GM12878 (cell line): ENCODE results near the gene FAM83D. TPM values are rescaled to one million over a fixed set of nuclear protein-coding genes. Genes with fewer than 3 reads are reported as not detected.

Source experiments
- ATAC-seq: fragments of 200-7000 bp; cut with Tn5 transposase; 3 replicates; pipeline ENCODE4 v1.9.1; 2020; ENCODE audit warnings: mild to moderate bottlenecking, moderate library complexity
- BruUV-seq: library from RNA; stranded (reverse); fragments of 400-500 nt; replicated peaks from 2 replicates; lab custom pipeline; 2021; lab: Mats Ljungman, UMichigan
- CTCF ChIA-PET: fragments of 300-600 bp; sonication (Branson Sonifier 250); formaldehyde crosslinking; extraction: SDS; loops from one replicate; lab custom pipeline; 2021; ENCODE audit warnings: inconsistent platforms; lab: Yijun Ruan, JAX
- POLR2A ChIA-PET: fragments of 350-600 bp; formaldehyde crosslinking; extraction: SDS; loops from one replicate; lab custom pipeline; 2021; ENCODE audit warnings: inconsistent platforms; lab: Charles Lee
- RAD21 ChIA-PET: fragments of 300-600 bp; sonication (Branson Sonifier 250); formaldehyde crosslinking; loops from one replicate; lab custom pipeline; 2023; ENCODE audit warnings: antibody characterized with exemption; ENCODE audit not compliant: unreplicated experiment; lab: Charles Lee
- SMC1A ChIA-PET: fragments of 300-600 bp; sonication (Branson Sonifier 250); formaldehyde crosslinking; loops from one replicate; lab custom pipeline; 2023; ENCODE audit not compliant: unreplicated experiment, uncharacterized antibody; lab: Charles Lee
- DNase-seq: peaks from one replicate; pipeline ENCODE4 v3.0.0-alpha.2; 2011; ENCODE audit warnings: low read depth, low spot score
- FAIRE-seq: peaks from 3 replicates; lab custom pipeline; 2011; peaks lifted over from hg19 to GRCh38; lab: Jason Lieb, UNC
- H2AFZ ChIP-seq: 2 replicates; pipeline ENCODE4 v1.6.0; 2011; ENCODE audit warnings: low read depth, low read length, control low read depth; ENCODE audit not compliant: control insufficient read depth
- H3K27ac ChIP-seq: 2 replicates; pipeline ENCODE4 v1.5.1; 2011; ENCODE audit warnings: control low read depth; ENCODE audit not compliant: control insufficient read depth, insufficient read depth
- H3K27me3 ChIP-seq, 2 experiments: replicated peaks in 1 of 2; 2 replicates each; pipeline versions ENCODE4 v1.6.0 to v1.6.1; 2011; ENCODE audit warnings: low read length in 1 of 2; ENCODE audit not compliant: control insufficient read depth in 2 of 2, insufficient read depth in 2 of 2
- H3K36me3 ChIP-seq, 2 experiments: 2 replicates each; pipeline ENCODE4 v1.5.1; 2011; ENCODE audit warnings: low read length in 1 of 2; ENCODE audit not compliant: control insufficient read depth in 2 of 2, insufficient read depth in 2 of 2
- H3K4me1 ChIP-seq: 2 replicates; pipeline ENCODE4 v1.6.1; 2011; ENCODE audit warnings: mild to moderate bottlenecking, low read length, moderate library complexity, mixed read lengths; ENCODE audit not compliant: control insufficient read depth, insufficient read depth
- H3K4me2 ChIP-seq: 2 replicates; pipeline ENCODE4 v1.6.0; 2011; ENCODE audit warnings: control low read depth; ENCODE audit not compliant: control insufficient read depth, insufficient read depth
- H3K4me3 ChIP-seq: fragments of 200-600 bp; sonication (generic); 2 replicates; pipeline ENCODE4 v1.5.1; 2016
- H3K79me2 ChIP-seq: 2 replicates; pipeline ENCODE4 v1.6.0; 2011; ENCODE audit warnings: low read length; ENCODE audit not compliant: control insufficient read depth, insufficient read depth
- H3K9ac ChIP-seq: 2 replicates; pipeline ENCODE4 v1.8.0; 2011; ENCODE audit warnings: low read length, control low read depth, mixed read lengths; ENCODE audit not compliant: control insufficient read depth, insufficient read depth
- H3K9me3 ChIP-seq: replicated peaks from 3 replicates; pipeline ENCODE4 v1.5.1; 2011; ENCODE audit warnings: mild to moderate bottlenecking, low read length; ENCODE audit not compliant: control insufficient read depth, insufficient read depth
- H4K20me1 ChIP-seq: 2 replicates; pipeline ENCODE4 v1.6.0; 2011; ENCODE audit not compliant: control insufficient read depth, insufficient read depth
- CBX3 ChIP-seq: fragments of 200-600 bp; sonication (generic); IDR thresholded peaks from 2 replicates; pipeline ENCODE4 v1.6.1; 2016; ENCODE audit warnings: low read depth, borderline replicate concordance
- CREB1 ChIP-seq: IDR thresholded peaks from 2 replicates; pipeline ENCODE4 v1.6.1; 2012; ENCODE audit warnings: low read depth, mild to moderate bottlenecking, inconsistent platforms
- ESRRA ChIP-seq: IDR thresholded peaks from 2 replicates; pipeline ENCODE4 v1.6.1; 2012; ENCODE audit warnings: mild to moderate bottlenecking, low read length, improper control_type of control experiment
- MEF2B ChIP-seq: fragments of 450-650 bp; IDR thresholded peaks from 2 replicates; pipeline ENCODE4 v1.6.1; 2018; ENCODE audit warnings: mild to moderate bottlenecking, moderate library complexity; ENCODE audit not compliant: partially characterized antibody, poor library complexity, severe bottlenecking
- MXI1 ChIP-seq: fragments of 150-350 bp; IDR thresholded peaks from 2 replicates; pipeline ENCODE4 v1.6.1; 2011; ENCODE audit warnings: low read depth, mild to moderate bottlenecking, inconsistent platforms, low read length, improper control_type of control experiment
- POLR2A ChIP-seq: IDR thresholded peaks from 2 replicates; pipeline ENCODE4 v1.6.1; 2011; ENCODE audit warnings: low read depth, mild to moderate bottlenecking, low read length
- RAD51 ChIP-seq: fragments of 450-650 bp; IDR thresholded peaks from 2 replicates; pipeline ENCODE4 v1.6.1; 2016; ENCODE audit warnings: moderate library complexity, mild to moderate bottlenecking, inconsistent platforms
- RELA ChIP-seq: fragments of 450-650 bp; IDR thresholded peaks from 2 replicates; pipeline ENCODE4 v1.8.0; 2014; ENCODE audit warnings: borderline replicate concordance; ENCODE audit not compliant: partially characterized antibody
- SUZ12 ChIP-seq: fragments of 200-600 bp; sonication (generic); IDR thresholded peaks from one replicate; pipeline ENCODE4 v1.6.1; 2018; ENCODE audit warnings: antibody characterized with exemption, mild to moderate bottlenecking; ENCODE audit not compliant: unreplicated experiment
- TBL1XR1 ChIP-seq: IDR thresholded peaks from 2 replicates; pipeline ENCODE4 v1.6.1; 2012; ENCODE audit warnings: low read depth, low read length, improper control_type of control experiment
- TCF7 ChIP-seq: IDR thresholded peaks from 2 replicates; pipeline ENCODE4 v1.6.1; 2014; ENCODE audit warnings: antibody characterized with exemption, borderline replicate concordance
- YBX1 ChIP-seq: fragments of 450-650 bp; IDR thresholded peaks from 2 replicates; pipeline ENCODE4 v1.6.1; 2016; ENCODE audit warnings: antibody characterized with exemption
- WGBS: methylation state at CpG from one replicate; pipeline ENCODE4 v1.1.6; 2016; ENCODE audit warnings: low lambda C conversion rate; ENCODE audit not compliant: insufficient replicate concordance, insufficient coverage; ENCODE audit errors: missing lambda C conversion rate; 5-methylcytosine and 5-hydroxymethylcytosine counted together
- in situ Hi-C: fragments of 300-500 bp; cut with MboI; formaldehyde crosslinking; loops from 9 replicates; pipeline ENCODE4 v1.14.3; 2018; ENCODE audit warnings: mixed read lengths
- intact Hi-C: fragments of 100-400 bp; cut with micrococcal nuclease; formaldehyde crosslinking; loops from one replicate; pipeline ENCODE4 v1.14.2; 2022; ENCODE audit not compliant: unreplicated experiment
- polyA plus RNA-seq, 11 experiments: library from polyadenylated mRNA; depleted of rRNA in 4 of 11; unstranded in 6 of 11; stranded (reverse) in 5 of 11; fragments of >200 nt; fragmentation: Nextera tagmentation in 4 of 11; fragmentation: Illumina TruSeq in 1 of 11; extraction: Ambion mirVana in 4 of 11; extraction: Trizol in 1 of 11; gene quantifications; 1 replicate in 1 of 11; 2 replicates in 10 of 11; pipeline versions ENCODE4 v1.2.1 to v1.2.3, GENCODE V29; 2011 to 2016; ENCODE audit warnings: inconsistent platforms in 2 of 11, missing spikeins in 2 of 11, low read depth in 1 of 11
- total RNA-seq, 4 experiments: library from RNA; depleted of rRNA in 3 of 4; stranded (reverse); fragments of >200 nt in 3 of 4; fragmentation: Illumina TruSeq in 1 of 4; extraction: Trizol in 1 of 4; gene quantifications; 2 replicates each; pipeline versions ENCODE4 v1.2.1 to v1.2.3, GENCODE V29; 2013 to 2021
- TF ChIP-seq, protein P1 (sequence below): fragments of 450-650 bp; conservative IDR thresholded peaks from 2 replicates; pipeline ENCODE4 v1.6.1; 2017; ENCODE audit warnings: mild to moderate bottlenecking, moderate library complexity
- TF ChIP-seq, protein P2 (sequence below): IDR thresholded peaks from 2 replicates; pipeline ENCODE4 v1.6.1; 2011; ENCODE audit warnings: low read depth, mild to moderate bottlenecking, low read length, moderate library complexity, borderline replicate concordance; ENCODE audit errors: extremely low read depth
- TF ChIP-seq, protein P3 (sequence below): IDR thresholded peaks from 2 replicates; pipeline ENCODE4 v1.6.1; 2012; ENCODE audit warnings: low read depth, low read length, improper control_type of control experiment
- TF ChIP-seq, protein P4 (sequence below): fragments of 450-650 bp; IDR thresholded peaks from 2 replicates; pipeline ENCODE4 v1.6.1; 2018; ENCODE audit warnings: borderline replicate concordance, mild to moderate bottlenecking; ENCODE audit not compliant: partially characterized antibody

FAM83D gene
- total and polyA plus RNA-seq, 10 of the 15 experiments (the other 5 are each of a cell fraction or from before 2014, with no cell fraction given), result 4.5 to 34.8 (median 19.2) TPM

DNA sequence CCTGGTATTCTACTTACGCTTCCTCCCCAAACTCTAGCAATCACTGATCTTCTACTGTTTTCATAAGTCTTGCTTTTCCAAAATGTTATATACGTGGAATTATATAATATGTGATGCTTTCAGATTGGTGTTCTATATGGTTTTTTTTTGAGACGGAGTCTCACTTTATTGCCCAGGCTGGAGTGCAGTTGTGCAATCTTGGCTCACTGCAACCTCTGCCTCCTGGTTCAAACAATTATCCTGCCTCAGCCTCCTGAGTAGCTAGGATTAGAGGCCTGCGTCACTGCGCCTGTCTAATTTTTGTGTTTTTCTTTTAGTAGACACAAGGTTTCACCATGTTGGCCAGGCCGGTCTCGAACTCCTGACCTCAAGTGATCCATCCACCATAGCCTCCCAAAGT lies 10.9 kb upstream of the FAM83D start (continued):
- TF ChIP-seq, protein P1, sequence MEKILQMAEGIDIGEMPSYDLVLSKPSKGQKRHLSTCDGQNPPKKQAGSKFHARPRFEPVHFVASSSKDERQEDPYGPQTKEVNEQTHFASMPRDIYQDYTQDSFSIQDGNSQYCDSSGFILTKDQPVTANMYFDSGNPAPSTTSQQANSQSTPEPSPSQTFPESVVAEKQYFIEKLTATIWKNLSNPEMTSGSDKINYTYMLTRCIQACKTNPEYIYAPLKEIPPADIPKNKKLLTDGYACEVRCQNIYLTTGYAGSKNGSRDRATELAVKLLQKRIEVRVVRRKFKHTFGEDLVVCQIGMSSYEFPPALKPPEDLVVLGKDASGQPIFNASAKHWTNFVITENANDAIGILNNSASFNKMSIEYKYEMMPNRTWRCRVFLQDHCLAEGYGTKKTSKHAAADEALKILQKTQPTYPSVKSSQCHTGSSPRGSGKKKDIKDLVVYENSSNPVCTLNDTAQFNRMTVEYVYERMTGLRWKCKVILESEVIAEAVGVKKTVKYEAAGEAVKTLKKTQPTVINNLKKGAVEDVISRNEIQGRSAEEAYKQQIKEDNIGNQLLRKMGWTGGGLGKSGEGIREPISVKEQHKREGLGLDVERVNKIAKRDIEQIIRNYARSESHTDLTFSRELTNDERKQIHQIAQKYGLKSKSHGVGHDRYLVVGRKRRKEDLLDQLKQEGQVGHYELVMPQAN, result no peak
- TF ChIP-seq POLR2A, result no peak
- TF ChIP-seq, all 136 proteins: peak for 0

DNA sequence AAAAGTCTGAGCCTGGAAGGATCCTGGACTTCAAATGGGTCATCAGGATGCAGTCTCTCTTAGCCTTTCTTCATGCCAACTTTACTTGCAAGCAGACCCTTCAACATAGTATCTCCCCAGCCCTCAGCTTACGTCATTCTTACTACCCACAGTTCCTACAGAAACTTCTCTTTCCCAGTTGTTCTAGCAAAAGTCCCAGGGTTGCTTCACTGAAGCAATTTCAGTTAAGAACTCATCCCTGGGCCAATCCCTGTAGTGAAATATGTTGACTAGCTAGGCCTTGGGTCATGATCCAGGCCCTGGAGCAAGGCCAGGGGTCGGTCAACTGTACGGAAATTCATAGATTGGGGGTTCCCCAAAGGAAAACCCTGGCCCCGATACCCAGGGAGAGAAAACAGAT lies 8.6 kb upstream of the FAM83D start:
- FAIRE-seq, result no peak
- H3K9me3 ChIP-seq, result no peaks in the 10 kb centered on the region
- no peaks in the 10 kb centered on the region for H3K27me3 ChIP-seq
- no peaks in the 10 kb centered on the region for H3K4me1 ChIP-seq
- no peak overlapping the region for H3K9ac ChIP-seq
- H3K36me3 ChIP-seq, result peaks cover 22 to 28% of the 10 kb centered on the region in 2 experiments
- H2AFZ ChIP-seq, result no peak overlapping the region
- no peaks in the 10 kb centered on the region for H4K20me1 ChIP-seq
- SMC1A ChIA-PET, result no interaction called here
- no peaks in the 10 kb centered on the region for H3K79me2 ChIP-seq
- no peak for ATAC-seq
- no peak for DNase-seq
- in situ Hi-C loops, result no loop called here
- CTCF ChIA-PET, result interaction anchor here (0.7 to 1.2 kb wide), 2 partner anchors 108 to 110 kb away, joined by 3 to 4 read pairs; no protein-coding TSS in a partner anchor
- 82% methylated on average over 4 of the region's 4 CpGs for WGBS
- H3K4me2 ChIP-seq, result no peak overlapping the region
- POLR2A ChIA-PET, result interaction anchor here (0.6 kb wide), 1 partner anchor 16 kb away, joined by 3 read pairs; no protein-coding TSS in a partner anchor
- RAD21 ChIA-PET, result no interaction called here
- intact Hi-C loops, result no loop called here
- TF ChIP-seq TCF7 (no peak), SUZ12 (no peak), YBX1 (no peak), RELA (no peak), CBX3 (no peak), RAD51 (no peak), CREB1 (no peak), MEF2B (no peak), MXI1 (no peak), ESRRA (no peak), TBL1XR1 (no peak)
- TF ChIP-seq, protein P2, sequence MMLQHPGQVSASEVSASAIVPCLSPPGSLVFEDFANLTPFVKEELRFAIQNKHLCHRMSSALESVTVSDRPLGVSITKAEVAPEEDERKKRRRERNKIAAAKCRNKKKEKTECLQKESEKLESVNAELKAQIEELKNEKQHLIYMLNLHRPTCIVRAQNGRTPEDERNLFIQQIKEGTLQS, result no peak
- TF ChIP-seq, protein P3, sequence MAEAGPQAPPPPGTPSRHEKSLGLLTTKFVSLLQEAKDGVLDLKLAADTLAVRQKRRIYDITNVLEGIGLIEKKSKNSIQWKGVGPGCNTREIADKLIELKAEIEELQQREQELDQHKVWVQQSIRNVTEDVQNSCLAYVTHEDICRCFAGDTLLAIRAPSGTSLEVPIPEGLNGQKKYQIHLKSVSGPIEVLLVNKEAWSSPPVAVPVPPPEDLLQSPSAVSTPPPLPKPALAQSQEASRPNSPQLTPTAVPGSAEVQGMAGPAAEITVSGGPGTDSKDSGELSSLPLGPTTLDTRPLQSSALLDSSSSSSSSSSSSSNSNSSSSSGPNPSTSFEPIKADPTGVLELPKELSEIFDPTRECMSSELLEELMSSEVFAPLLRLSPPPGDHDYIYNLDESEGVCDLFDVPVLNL, result no peak
- TF ChIP-seq, protein P4, sequence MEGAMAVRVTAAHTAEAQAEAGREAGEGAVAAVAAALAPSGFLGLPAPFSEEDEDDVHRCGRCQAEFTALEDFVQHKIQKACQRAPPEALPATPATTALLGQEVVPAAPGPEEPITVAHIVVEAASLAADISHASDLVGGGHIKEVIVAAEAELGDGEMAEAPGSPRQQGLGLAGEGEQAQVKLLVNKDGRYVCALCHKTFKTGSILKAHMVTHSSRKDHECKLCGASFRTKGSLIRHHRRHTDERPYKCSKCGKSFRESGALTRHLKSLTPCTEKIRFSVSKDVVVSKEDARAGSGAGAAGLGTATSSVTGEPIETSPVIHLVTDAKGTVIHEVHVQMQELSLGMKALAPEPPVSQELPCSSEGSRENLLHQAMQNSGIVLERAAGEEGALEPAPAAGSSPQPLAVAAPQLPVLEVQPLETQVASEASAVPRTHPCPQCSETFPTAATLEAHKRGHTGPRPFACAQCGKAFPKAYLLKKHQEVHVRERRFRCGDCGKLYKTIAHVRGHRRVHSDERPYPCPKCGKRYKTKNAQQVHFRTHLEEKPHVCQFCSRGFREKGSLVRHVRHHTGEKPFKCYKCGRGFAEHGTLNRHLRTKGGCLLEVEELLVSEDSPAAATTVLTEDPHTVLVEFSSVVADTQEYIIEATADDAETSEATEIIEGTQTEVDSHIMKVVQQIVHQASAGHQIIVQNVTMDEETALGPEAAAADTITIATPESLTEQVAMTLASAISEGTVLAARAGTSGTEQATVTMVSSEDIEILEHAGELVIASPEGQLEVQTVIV, result no peak
- TF ChIP-seq, all 136 proteins: peak for 0
- BruUV-seq, result no TSS peak
- H3K27ac ChIP-seq, result no peak overlapping the region
- H3K4me3 ChIP-seq, result no peak overlapping the region
